UCSD-AML1 (cell line): ENCODE measurements around the gene PRAMEF12.
"Not testable (repeated sequence)": the region's sequence is repeated elsewhere in the genome, so short reads cannot be mapped to it uniquely, and the experiment has no call there.

ENCODE experiments used
- DNase-seq: peaks from one replicate; lab custom pipeline; 2025; ENCODE audit not compliant: unreplicated experiment; lab: John Stamatoyannopoulos, UW

Gene PRAMEF12

DNA sequence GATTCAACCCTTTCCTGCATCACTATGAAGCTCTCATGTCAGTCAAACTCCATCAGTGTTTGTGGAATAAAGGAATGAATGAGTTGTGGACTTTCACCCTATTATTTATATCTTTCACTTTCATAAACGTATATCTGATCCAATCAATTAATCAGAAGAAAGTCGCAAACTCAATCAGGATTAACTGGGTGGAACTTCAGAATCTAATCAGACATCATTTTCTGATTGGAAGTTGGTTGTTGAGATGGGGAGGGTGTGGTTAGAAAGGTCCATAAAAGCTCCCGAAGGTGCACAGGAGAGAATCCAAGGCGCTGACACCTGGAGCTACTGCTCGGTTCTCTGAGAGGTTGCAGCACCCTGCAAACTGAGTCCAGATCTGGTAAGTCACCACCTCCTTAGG, at the start of gene PRAMEF12:
Gene PRAMEF12, plus strand, starts transcription at position 301 of the 400 bp plus-strand sequence. CDS start 1,130 bp downstream, outside the sequence.
- DNase-seq: no peak

DNA sequence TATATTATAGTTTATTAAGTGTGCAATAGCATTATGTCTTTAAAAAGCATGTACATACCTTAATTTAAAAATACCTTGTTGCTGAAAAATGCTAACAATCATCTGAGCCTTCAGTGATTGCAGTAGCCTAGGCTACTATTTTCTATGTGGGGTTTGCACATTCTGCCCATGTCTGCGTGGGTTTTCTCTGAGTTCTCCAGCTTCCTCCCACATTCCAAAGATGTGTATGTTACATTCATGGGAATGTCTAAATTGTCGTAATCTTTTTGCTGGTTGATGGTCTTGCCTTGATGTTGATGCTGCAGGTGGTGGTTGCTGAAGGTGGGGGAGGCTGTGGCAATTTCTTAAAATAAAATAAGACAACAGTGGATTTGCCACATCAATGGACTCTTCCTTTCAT, 45.1 kb upstream of the PRAMEF12 start:
- no peak for DNase-seq

DNA sequence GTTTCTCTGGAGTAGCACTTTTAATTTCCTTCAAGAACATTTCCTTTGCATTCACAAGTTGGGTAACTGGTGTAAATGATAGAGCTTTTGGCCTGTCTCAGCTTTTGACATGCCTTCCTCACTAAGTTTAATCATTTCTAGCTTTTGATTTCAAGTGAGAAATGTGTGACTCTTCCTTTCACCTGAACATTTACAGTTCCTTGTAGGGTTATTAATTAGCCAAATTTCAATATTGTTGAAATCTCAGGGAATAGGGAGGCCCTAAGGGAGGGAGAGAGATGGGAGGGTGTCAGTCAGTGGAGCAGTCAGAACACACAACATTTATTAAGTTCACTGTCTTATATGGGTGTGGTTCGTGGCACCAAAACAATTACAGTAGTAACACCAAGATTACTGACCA, 43.4 kb upstream of the PRAMEF12 start:
- DNase-seq: no peak

DNA sequence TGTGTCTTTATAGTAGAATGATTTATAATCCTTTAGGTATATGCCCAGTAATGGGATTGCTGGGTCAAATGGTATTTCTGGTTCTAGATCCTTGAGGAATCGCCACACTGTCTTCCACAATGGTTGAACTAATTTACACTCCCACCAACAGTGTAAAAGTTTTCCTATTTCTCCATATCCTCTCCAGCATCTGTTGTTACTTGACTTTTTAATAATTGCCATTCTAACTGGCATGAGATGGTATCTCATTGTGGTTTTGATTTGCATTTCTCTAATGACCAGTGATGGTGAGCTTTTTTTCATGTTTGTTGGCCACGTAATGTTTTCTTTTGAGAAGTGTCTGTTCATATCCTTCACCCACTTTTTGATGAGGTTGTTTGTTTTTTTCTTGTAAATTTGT, 42.5 kb upstream of the PRAMEF12 start:
- DNase-seq: not testable (repeated sequence)

DNA sequence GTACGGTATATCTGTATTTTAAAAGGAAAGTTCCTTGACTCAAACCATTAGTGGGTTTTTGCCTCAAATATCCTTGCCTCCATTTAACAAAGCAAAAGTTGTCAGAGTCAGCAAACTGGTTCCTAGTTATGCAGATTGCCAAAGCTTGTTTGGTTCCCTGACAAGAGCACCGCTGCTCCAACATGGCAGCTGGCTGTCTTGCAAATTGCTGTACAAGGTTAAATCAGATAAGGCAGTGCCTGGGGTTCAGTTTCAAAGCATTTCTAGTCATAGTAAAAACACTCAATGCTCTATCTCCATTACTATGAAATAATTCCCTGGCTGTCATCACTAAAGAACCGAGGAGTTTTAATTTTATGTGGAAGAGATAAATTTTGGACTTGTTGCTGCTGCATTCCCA, 38.9 kb upstream of the PRAMEF12 start:
- DNase-seq: no peak

DNA sequence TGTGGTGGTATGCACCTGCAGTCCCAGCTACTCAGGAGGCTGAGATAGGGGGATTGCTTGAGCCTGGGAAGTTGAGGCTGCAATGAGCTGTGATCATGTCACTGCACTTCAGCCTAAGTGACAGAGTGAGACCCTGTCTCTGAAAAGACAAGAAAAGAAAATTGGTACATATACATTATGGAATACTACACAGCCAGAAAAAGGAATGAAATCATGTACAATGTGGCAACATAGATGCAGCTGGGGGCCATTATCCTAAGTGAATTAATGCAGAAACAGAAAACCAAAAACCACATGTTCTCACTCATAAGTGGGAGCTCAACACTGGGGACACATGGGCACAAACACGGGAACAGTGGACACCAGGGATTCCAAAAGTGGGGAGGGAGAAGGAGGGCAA, 34.6 kb upstream of the PRAMEF12 start:
- DNase-seq: no peak

DNA sequence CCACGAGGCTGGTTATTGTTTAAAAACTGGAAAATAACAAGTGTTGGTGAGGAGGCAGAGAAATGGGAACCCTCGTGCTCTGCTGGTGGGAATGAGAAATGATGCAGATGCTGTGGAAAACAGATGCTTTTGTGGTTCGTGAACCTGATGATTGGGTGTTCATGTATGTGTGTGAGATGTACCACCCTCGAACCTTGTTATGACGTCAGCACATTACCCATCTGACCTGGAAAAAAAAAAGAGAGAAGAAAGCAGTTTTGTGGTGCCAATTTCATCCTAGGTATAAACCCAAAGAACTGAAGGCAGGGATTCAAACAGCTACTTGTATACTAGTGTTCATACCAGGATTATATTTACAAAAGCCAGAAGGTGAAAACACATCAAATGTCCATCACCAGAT, 33.9 kb upstream of the PRAMEF12 start:
- no peak for DNase-seq

DNA sequence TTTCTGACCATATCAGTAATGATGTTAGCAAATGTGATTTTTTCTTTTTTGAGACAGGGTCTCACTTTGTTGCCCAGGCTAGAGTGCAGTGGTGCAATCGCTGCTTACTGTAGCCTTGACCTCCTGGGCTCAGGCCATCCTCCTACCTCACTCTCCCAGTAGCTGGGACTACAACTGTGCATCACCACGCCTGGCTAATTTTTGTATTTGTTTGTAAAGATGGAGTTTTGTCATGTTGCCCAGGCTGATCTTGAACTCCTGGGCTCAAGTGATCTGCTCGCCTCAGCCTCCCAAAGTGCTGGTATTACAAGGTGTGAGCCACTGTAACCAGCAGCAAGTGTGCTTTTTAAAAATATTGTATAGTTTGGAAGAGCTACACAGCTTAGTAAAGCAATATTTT, 31.6 kb upstream of the PRAMEF12 start:
- DNase-seq: no peak

DNA sequence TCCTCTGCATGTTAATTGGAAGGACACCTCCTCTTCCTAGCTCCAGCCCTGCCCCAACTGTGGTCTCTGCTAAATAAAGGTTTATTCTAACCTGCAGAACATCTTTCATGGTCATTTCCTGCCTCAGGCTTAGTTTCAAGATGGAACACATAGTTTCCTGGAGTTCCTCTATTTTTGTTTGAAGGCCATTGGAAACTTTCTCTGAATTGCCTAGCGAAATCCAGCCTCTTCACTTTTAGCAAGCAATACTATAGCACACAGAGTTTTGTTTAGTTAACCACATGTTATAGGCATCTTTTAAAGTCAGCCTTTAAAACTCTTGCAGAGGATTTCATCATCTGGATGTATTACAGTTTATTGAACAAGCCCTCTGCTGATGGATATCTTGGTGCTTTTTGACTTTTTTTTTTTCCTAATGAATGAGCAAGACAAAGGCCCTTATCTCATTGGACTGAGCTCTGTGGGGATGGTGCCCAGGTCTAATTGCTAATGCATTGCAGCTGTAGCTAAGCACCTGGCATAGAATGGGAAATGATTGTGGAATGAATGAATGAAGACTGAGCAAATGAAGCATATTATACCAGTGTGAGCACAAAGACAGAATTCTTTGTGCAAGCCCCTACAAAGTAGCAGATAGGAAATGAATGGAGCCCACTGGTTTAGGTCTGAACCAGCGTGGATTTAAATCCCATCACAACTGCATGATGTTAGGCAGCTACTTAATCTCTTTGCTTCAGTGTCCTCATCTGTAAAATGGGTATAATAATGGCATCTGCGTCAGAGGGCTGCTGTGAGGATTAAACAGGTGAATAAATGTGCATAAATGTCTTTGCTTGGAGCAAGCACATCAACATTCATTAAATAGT, 28.2 kb upstream of the PRAMEF12 start:
- no peak for DNase-seq

DNA sequence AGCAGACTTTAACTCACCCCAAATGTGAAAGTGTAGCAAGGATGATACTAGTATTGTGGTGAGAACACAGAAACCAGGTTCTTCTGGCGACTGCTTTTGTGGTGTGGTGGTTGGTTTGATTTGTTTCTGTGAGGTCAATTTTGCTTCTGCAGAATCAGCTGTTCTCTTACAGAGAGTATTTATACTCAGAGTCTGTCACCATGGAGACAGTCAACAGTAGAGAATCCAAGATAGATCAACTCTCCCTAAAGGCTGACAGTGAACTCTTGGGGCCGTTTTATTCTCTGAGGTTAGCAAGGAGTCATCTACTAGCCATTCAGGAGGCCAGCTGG, 27.6 kb upstream of the PRAMEF12 start, which contains the start of gene CFAP107:
Gene CFAP107, plus strand, starts transcription at position 209 of the 332 bp plus-strand sequence. CDS start 231 bp downstream, outside the sequence.
- DNase-seq: no peak

DNA sequence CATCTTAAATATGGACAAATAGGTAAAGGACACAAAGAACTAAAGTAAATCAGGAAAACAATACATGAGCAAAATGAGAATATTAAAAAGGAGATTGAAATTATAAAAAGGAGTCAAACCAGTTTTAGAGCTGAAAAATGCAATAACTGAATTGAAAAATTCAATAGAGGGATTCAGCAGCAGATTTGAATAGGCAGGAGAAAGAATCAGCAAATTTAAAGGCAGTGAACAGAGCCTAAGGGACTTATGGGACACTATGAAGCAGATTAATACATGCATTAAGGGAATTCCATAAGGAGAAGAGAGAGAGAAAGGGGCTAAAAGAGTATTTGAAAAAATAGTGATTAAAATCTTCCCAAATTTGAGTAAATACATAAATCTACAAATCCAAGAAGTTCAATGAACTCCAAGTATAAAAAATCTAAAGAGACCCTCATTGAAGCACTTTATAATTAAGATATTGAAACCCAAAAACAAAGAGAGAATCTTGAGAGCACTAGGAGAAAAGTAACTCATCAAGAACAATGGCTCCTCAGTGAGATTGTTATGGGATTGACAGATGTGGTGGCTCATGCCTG, 24.7 kb upstream of the PRAMEF12 start:
- DNase-seq: no peak

DNA sequence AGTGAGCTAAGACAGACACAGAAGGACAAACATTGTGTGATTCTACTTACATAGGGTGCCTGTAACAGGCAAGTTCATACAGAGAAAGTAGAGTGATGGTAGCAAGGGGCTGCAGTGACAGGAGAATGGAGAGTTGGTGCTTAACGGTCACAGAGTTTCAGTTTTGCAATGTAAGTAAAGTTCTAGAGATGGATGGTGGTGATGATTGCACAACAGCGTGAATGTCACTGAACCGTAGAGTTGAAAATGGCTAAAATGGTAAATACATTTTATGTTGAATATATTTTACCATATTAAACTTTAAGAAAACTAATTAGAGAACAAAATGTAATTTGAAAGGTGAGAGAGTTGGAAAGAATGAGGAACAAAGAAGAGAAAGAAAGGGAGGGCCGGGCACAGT, 18.8 kb upstream of the PRAMEF12 start:
- no peak for DNase-seq

DNA sequence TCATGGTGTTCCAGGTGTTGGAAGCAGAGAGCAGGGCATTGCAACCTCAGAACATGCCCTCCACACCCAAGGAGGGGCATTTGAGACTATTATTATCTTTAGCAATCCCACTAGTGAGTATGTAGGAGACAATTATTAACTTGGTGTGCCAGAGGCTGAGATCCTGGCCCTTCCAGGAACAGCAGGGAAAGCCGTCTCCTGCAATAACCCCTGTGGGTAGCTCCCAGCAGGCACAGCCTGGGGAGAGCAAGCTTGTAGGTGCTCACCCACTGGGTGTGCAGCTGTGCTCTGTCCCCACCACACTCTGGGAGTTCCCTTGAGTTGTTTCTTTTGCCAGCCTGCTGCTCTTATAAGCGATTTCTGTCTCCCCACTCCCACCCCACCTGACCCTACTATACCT, 17.3 kb upstream of the PRAMEF12 start:
- no peak for DNase-seq

DNA sequence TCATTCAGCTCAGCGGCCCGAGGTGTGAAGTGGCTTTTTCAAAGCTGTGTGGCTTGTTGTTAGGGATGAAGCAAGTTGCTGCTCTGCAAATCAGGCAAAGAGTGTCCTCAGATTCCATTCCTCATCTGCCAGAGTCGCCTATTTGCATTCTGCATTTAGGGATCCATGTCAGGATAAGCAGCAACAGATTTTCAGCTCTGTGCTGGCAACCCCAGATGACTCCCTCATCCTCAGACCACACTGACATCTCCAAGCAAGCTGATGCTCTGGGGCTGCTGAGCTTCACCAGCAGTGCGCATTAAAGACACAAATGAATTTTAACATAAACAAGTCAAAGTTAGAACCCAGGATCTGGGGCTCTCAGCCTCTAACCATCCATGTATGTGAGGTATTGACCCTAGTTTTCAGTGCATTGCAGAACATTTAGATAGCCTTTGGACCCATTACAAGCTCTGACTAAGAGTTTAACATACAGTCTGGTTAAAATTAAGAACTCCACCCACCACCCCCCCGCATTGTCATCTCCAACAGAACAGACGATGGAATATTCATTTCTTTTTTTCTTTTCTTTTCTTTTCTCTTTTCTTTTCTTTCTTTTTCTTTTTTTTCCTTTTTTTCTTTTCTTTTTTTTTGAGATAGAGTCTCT, 16.6 kb upstream of the PRAMEF12 start:
- DNase-seq: no peak

DNA sequence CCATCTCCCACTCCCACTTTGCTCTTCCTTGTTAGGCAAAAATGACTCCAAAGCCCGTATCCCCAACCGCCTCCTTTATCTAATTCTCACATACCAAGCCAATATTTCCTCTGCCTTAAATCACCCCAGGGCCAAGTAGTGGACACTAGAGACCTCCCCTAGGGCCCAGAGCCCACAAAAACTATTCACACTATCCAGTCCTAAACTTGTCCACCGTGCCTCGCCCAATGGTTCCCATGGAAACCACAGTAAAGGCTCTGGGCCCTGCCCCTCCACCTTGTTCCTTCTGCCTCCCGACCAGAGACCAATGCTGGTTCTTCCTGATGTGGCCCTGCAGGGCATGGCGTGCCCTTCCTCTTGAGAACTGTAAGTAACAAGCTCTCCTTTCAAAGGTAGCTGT, 15.7 kb upstream of the PRAMEF12 start:
- no peak for DNase-seq

DNA sequence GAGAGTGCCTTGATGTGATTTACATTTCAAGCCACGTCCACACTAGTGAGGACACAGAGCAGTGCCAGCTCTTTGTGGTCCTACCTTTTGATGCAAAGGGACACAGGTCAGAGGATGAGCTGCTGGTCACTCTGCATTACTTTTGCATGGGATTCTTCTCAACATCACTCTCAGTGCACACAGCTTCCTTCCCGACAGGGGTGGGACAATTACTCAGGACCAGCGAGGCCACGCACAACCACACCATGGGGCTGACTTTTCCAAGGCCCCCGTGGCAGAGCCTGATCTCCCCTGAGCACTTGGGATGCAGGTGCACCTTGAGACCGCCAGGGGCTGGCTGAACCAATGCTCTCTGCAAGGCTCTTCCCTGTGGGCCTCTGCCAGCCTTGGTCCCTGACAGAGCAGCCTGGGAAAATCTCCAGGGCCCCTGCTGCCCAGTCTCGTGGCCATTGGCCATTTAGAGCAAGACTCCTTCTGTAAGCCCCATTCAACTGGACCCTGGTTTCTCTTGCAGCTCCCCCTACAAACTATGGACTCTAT, 13.2 kb upstream of the PRAMEF12 start:
- no peak for DNase-seq

DNA sequence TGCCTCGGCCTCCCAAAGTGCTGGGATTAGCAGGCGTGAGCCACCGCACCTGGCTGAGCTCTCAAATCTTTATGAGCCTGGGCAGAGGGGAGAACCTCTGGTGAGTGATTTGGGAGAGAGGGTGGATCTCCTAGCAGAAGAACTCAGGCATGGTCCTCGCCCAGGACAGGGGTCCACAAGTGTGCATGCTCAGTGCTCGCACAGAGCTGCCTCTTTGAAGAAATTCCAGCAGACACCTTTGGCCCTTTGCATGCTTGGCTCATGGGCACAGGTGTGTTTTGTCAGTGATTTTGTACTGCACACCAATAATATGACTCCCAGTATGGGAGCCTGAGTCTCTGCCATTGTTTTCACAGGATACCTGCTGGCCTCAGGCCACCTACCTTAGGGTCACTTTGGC, 11.8 kb upstream of the PRAMEF12 start:
- DNase-seq: no peak

DNA sequence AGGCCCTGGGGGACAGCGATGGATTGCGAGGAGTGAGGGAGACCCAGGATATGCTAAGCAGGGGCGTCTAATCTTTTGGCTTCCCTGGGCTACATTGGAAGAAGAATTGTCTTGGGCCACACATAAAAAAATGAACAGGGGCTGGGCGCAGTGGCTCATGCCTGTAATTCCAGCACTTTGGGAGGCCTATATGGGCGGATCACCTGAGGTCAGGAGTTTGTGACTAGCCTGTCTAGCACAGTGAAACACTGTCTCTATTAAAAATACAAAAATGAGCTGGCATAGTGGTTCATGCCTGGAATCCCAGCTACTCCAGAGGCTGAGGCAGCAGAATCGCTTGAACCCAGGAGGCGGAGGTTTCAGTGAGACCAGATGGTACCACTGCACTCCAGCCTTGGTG, 10.8 kb upstream of the PRAMEF12 start:
- no peak for DNase-seq

DNA sequence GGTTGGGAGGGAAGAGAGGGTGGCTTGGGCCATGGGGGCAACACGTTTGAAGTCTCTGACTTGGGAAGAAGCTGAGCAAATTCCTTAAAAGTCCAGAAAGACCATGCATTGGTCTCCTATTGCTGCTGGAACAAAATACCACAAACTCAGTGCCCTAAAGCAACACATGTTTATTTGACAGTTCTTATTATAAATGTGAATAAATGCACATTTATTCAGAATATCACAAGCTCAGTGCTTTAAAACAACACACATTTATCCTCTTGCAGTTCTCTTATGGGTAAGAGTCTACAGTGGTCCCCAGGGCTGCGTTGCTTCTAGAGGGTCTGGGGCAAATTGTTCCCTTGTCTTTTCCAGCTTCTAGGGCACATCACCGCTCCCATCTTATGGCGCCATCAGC, 10.1 kb upstream of the PRAMEF12 start:
- DNase-seq: no peak

DNA sequence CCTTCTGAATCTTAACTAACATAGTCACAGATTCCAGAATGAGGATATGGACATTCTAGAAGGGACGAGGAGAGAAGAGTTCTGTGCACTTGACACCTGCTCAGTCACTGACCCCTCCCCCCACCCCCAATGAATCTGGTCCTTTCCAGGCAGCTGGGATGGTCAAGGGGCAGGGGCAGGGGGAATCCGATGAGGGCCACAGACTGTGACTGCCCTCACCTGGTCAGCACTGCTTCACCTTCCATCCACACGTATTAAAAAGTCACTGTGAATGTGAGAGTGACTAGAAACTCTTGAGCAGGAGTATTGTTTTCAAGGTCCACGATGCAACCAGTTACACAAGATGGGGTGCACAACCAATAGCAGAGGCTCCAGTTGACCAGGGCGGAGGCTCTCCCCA, 9.5 kb upstream of the PRAMEF12 start:
- no peak for DNase-seq

DNA sequence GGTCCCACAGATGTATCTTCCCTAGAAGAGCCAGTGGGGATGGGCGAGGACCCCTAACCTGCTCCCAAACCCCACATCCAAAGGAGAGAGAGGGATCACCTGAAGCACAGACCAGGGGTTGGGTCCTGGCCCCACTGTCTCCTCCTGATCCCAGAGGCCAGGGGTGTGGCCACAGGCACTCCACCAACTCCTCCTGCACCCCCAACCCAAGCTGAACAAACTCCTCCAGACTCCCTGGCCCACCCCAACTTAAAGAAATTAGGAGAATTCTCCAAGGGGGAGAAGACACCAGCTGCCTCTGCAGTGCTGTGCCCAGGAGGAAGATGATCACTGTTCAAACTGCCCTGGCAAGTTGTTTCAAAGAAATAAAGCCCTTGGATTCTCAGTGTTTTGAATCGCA, 4.5 kb upstream of the PRAMEF12 start:
- DNase-seq: no peak

DNA sequence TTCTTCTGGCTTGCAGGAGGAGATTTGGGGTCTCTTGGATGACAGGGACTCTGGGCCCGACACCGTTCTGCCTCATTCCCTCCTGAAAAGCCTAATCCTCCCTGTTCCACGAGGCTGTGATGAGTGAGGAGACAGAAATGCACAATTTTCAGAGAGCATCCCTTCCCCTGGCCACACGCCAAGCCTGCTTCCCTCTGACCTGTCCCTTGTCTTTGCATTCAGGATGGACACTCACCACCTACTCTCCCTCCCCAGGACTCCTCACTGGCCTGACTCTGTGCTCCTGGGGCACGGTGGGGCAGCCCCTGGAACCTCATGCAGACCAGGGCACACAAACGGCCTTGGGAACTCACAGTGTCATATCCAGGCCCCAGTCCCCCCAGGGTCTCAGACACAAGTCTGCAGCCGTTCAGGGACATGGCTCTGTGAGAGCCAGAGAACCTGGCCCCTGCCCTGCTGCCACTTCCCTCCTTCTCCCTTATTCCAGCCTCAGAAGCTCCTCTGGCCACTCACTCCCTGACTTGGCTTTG, 3.5 kb upstream of the PRAMEF12 start:
- DNase-seq: no peak
